WTC11 (cell line): ENCODE data around the gene CFAP20DC.

Experiments used
- FOXK1 ChIP-seq: sonication (generic); formaldehyde crosslinking; IDR thresholded peaks from 2 replicates; pipeline ENCODE4 v1.8.0; 2022; ENCODE audit warnings: mild to moderate bottlenecking, moderate library complexity, missing genetic modification reagents
- FOXP4 ChIP-seq: sonication (generic); formaldehyde crosslinking; IDR thresholded peaks from 2 replicates; pipeline ENCODE4 v1.8.0; 2022; ENCODE audit warnings: mild to moderate bottlenecking, missing genetic modification reagents
- MLX ChIP-seq: sonication (generic); formaldehyde crosslinking; IDR thresholded peaks from 2 replicates; pipeline ENCODE4 v1.8.1; 2023; ENCODE audit warnings: mild to moderate bottlenecking, missing genetic modification reagents, moderate library complexity
- MXD4 ChIP-seq: fragments of 250-450 bp; sonication (Bioruptor Pico); IDR thresholded peaks from 2 replicates; pipeline ENCODE4 v1.8.0; 2021; ENCODE audit warnings: mild to moderate bottlenecking, moderate library complexity, borderline replicate concordance
- NFYB ChIP-seq: sonication (generic); formaldehyde crosslinking; conservative IDR thresholded peaks from 2 replicates; pipeline ENCODE4 v1.8.0; 2022; ENCODE audit warnings: low read depth, missing genetic modification reagents
- ZNF425 ChIP-seq: fragments of 250-450 bp; sonication (Bioruptor Pico); conservative IDR thresholded peaks from 2 replicates; pipeline ENCODE4 v1.9.0; 2021; ENCODE audit warnings: mild to moderate bottlenecking
- TF ChIP-seq, protein P1 (sequence below): fragments of 200-600 bp; IDR thresholded peaks from 2 replicates; pipeline ENCODE4 v1.8.0; 2022; ENCODE audit warnings: antibody characterized with exemption

- TF ChIP-seq FOXK1 (CRISPR knock-in tag), result no peak
- TF ChIP-seq, protein P1, sequence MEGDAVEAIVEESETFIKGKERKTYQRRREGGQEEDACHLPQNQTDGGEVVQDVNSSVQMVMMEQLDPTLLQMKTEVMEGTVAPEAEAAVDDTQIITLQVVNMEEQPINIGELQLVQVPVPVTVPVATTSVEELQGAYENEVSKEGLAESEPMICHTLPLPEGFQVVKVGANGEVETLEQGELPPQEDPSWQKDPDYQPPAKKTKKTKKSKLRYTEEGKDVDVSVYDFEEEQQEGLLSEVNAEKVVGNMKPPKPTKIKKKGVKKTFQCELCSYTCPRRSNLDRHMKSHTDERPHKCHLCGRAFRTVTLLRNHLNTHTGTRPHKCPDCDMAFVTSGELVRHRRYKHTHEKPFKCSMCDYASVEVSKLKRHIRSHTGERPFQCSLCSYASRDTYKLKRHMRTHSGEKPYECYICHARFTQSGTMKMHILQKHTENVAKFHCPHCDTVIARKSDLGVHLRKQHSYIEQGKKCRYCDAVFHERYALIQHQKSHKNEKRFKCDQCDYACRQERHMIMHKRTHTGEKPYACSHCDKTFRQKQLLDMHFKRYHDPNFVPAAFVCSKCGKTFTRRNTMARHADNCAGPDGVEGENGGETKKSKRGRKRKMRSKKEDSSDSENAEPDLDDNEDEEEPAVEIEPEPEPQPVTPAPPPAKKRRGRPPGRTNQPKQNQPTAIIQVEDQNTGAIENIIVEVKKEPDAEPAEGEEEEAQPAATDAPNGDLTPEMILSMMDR, result no peak
- TF ChIP-seq ZNF425, result no peak
- TF ChIP-seq FOXP4 (CRISPR knock-in tag), result no peak
- TF ChIP-seq MLX (CRISPR knock-in tag), result no peak
- no peak for TF ChIP-seq MXD4 (CRISPR knock-in tag)
- no peak for TF ChIP-seq NFYB (CRISPR knock-in tag)
Measured at GRCh38 chr3:58789385-58789784, 260.4 kb downstream of the CFAP20DC start.
